ENCODE results near the gene RFX4.

DNA sequence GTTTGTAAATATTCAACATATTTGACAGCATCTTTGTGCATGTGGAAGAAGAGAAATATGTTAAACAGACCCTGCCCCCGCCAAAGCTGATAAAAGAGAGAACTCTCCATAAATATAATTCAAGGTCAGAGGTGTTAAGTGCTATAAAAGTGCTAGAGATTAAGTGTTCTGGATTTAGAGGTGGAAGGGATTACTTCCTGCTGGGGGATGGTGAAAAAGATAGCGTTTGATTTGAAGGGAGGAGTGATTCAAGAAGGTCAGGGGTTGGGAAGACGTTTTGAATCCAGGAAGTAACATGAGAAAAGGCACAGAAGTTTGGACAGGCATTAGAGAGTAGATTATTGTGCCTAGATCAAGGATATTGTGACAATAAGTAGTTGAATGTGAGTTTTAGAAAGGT, 221.9 kb downstream of the RFX4 start:
- no peak for TF ChIP-seq CHD1 (IDR thresholded peaks at IDR 0.05; ENCODE audit: low read depth, low read length)
- TF ChIP-seq, protein P1, sequence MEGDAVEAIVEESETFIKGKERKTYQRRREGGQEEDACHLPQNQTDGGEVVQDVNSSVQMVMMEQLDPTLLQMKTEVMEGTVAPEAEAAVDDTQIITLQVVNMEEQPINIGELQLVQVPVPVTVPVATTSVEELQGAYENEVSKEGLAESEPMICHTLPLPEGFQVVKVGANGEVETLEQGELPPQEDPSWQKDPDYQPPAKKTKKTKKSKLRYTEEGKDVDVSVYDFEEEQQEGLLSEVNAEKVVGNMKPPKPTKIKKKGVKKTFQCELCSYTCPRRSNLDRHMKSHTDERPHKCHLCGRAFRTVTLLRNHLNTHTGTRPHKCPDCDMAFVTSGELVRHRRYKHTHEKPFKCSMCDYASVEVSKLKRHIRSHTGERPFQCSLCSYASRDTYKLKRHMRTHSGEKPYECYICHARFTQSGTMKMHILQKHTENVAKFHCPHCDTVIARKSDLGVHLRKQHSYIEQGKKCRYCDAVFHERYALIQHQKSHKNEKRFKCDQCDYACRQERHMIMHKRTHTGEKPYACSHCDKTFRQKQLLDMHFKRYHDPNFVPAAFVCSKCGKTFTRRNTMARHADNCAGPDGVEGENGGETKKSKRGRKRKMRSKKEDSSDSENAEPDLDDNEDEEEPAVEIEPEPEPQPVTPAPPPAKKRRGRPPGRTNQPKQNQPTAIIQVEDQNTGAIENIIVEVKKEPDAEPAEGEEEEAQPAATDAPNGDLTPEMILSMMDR (IDR thresholded peaks at IDR 0.05 in 2 of 3, conservative IDR thresholded peaks at IDR 0.05 in 1 of 3; ENCODE audit: control insufficient read depth in 2 of 3, extremely low read depth in 1 of 3, insufficient read depth in 1 of 3, low read depth in 3 of 3, low read length in 3 of 3): no peak
- no peak for TF ChIP-seq MXI1 (IDR thresholded peaks at IDR 0.05; ENCODE audit: low read depth, low read length)
- TF ChIP-seq ESRRA (IDR thresholded peaks at IDR 0.05; ENCODE audit: low read length): no peak
- no peak for TF ChIP-seq POLR2A (IDR thresholded peaks at IDR 0.05; ENCODE audit: low read depth, low read length)
- no peak for TF ChIP-seq PAX8 (IDR thresholded peaks at IDR 0.05)
- no peak for TF ChIP-seq BHLHE40 (IDR thresholded peaks at IDR 0.05; ENCODE audit: borderline replicate concordance in 1 of 2, low read depth in 2 of 2, low read length in 1 of 2)

Measured in GM12878 (cell line).